ENCODE data around the gene CRIM1. TPM values are rescaled to one million over a fixed set of nuclear protein-coding genes. Genes with fewer than 3 reads are reported as not detected.

CRIM1 gene
- total and polyA plus RNA-seq, 4 donors: 2.2 to 22.1 (median 9.6) TPM

DNA sequence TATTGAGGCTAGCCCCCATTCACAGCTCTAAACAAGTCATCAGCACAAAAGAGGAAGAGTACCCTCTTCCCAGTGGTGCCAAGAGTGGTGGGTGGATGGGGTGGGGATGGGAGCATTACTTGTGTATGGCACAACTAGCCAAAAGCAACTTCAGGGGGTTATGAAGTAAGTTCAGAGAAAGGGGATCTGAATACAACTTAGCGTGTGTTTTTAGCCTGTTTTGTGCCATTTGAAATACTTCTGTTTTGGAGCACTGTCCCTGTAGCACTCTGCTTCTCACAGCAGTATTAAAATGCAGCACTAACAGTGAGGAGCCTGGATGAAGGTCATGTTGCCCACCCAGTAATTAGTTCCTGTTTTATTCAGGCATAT lies 113.5 kb downstream of the CRIM1 start:
- peaks cover 0 to 7% (median 2%) of the 10 kb centered on the region in 4 donors for H3K9me3 ChIP-seq (ENCODE audit: control insufficient read depth in 4 of 4, low read length in 3 of 4)
- no peaks in the 10 kb centered on the region for H3K4me1 ChIP-seq (ENCODE audit: control insufficient read depth in 4 of 4, insufficient read depth in 4 of 4, low read length in 3 of 4)
- no peak overlapping the region for H3K4me3 ChIP-seq (ENCODE audit: low read depth in 1 of 3, low read length in 3 of 3)
- TF ChIP-seq EGR1 (IDR thresholded peaks at IDR 0.05; ENCODE audit: low read depth in 2 of 2) (no peak), ATF3 (IDR thresholded peaks at IDR 0.05) (no peak), JUND (IDR thresholded peaks at IDR 0.05) (no peak), HNF4A (conservative IDR thresholded peaks at IDR 0.05) (no peak), FOXA1 (IDR thresholded peaks at IDR 0.05) (no peak), TAF1 (conservative IDR thresholded peaks at IDR 0.05) (no peak), NR2F2 (IDR thresholded peaks at IDR 0.05) (no peak), HNF4G (IDR thresholded peaks at IDR 0.05) (no peak), FOXA2 (IDR thresholded peaks at IDR 0.05) (no peak), ZBTB33 (IDR thresholded peaks at IDR 0.05) (no peak), MAX (IDR thresholded peaks at IDR 0.05) (no peak), GABPA (IDR thresholded peaks at IDR 0.05 in 1 of 2, conservative IDR thresholded peaks at IDR 0.05 in 1 of 2) (no peak), YY1 (IDR thresholded peaks at IDR 0.05) (no peak)
- TF ChIP-seq, protein P1, sequence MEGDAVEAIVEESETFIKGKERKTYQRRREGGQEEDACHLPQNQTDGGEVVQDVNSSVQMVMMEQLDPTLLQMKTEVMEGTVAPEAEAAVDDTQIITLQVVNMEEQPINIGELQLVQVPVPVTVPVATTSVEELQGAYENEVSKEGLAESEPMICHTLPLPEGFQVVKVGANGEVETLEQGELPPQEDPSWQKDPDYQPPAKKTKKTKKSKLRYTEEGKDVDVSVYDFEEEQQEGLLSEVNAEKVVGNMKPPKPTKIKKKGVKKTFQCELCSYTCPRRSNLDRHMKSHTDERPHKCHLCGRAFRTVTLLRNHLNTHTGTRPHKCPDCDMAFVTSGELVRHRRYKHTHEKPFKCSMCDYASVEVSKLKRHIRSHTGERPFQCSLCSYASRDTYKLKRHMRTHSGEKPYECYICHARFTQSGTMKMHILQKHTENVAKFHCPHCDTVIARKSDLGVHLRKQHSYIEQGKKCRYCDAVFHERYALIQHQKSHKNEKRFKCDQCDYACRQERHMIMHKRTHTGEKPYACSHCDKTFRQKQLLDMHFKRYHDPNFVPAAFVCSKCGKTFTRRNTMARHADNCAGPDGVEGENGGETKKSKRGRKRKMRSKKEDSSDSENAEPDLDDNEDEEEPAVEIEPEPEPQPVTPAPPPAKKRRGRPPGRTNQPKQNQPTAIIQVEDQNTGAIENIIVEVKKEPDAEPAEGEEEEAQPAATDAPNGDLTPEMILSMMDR (IDR thresholded peaks at IDR 0.05; ENCODE audit: low read depth, low read length, missing input control): no peak
- TF ChIP-seq, protein P2, sequence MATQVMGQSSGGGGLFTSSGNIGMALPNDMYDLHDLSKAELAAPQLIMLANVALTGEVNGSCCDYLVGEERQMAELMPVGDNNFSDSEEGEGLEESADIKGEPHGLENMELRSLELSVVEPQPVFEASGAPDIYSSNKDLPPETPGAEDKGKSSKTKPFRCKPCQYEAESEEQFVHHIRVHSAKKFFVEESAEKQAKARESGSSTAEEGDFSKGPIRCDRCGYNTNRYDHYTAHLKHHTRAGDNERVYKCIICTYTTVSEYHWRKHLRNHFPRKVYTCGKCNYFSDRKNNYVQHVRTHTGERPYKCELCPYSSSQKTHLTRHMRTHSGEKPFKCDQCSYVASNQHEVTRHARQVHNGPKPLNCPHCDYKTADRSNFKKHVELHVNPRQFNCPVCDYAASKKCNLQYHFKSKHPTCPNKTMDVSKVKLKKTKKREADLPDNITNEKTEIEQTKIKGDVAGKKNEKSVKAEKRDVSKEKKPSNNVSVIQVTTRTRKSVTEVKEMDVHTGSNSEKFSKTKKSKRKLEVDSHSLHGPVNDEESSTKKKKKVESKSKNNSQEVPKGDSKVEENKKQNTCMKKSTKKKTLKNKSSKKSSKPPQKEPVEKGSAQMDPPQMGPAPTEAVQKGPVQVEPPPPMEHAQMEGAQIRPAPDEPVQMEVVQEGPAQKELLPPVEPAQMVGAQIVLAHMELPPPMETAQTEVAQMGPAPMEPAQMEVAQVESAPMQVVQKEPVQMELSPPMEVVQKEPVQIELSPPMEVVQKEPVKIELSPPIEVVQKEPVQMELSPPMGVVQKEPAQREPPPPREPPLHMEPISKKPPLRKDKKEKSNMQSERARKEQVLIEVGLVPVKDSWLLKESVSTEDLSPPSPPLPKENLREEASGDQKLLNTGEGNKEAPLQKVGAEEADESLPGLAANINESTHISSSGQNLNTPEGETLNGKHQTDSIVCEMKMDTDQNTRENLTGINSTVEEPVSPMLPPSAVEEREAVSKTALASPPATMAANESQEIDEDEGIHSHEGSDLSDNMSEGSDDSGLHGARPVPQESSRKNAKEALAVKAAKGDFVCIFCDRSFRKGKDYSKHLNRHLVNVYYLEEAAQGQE (IDR thresholded peaks at IDR 0.05): no peak
- H3K9ac ChIP-seq (ENCODE audit: low read depth in 1 of 2, low read length in 2 of 2): no peak overlapping the region
- no peaks in the 10 kb centered on the region for H3K36me3 ChIP-seq (ENCODE audit: control insufficient read depth in 4 of 4, insufficient read depth in 3 of 4, low read depth in 1 of 4, low read length in 3 of 4)
- WGBS: 91% methylated on average over 1 of the region's 1 CpG
- no peaks in the 10 kb centered on the region for H3K27me3 ChIP-seq (ENCODE audit: control insufficient read depth in 4 of 4, insufficient read depth in 4 of 4, low read length in 3 of 4)
- H3K27ac ChIP-seq (ENCODE audit: low read depth in 1 of 2, low read length in 2 of 2): no peak overlapping the region
- DNase-seq (ENCODE audit: low spot score): no peak

GRCh38 chr2:36469710-36470109 lies 114.1 kb downstream of the CRIM1 start:
- Histone ChIP-seq H3K4me1 (ENCODE audit: control insufficient read depth in 4 of 4, insufficient read depth in 4 of 4, low read length in 3 of 4) (no peaks in the 10 kb centered on the region), H3K27ac (ENCODE audit: low read depth in 1 of 2, low read length in 2 of 2) (no peak overlapping the region)
- no peak for TF ChIP-seq YY1 (IDR thresholded peaks at IDR 0.05)
- TF ChIP-seq GABPA (IDR thresholded peaks at IDR 0.05 in 1 of 2, conservative IDR thresholded peaks at IDR 0.05 in 1 of 2): no peak
- no peak for TF ChIP-seq RAD21 (IDR thresholded peaks at IDR 0.05)
- TF ChIP-seq HNF4G (IDR thresholded peaks at IDR 0.05): no peak
- TF ChIP-seq SP1 (IDR thresholded peaks at IDR 0.05): no peak
- no peak for TF ChIP-seq ZBTB33 (IDR thresholded peaks at IDR 0.05)
- no peak for TF ChIP-seq RXRA (IDR thresholded peaks at IDR 0.05)
- TF ChIP-seq, protein P2 (IDR thresholded peaks at IDR 0.05): no peak
- no peak for TF ChIP-seq NR2F2 (IDR thresholded peaks at IDR 0.05)
- TF ChIP-seq MAX (IDR thresholded peaks at IDR 0.05): no peak

More at GRCh38 chr2:36469710-36470109, 114.1 kb downstream of the CRIM1 start:
- Histone ChIP-seq H3K36me3 (ENCODE audit: control insufficient read depth in 4 of 4, insufficient read depth in 3 of 4, low read depth in 1 of 4, low read length in 3 of 4) (no peaks in the 10 kb centered on the region), H3K9me3 (ENCODE audit: control insufficient read depth in 4 of 4, low read length in 3 of 4) (peaks cover 0 to 12% (median 4%) of the 10 kb centered on the region in 4 donors), H3K4me3 (ENCODE audit: low read depth in 1 of 3, low read length in 3 of 3) (no peak overlapping the region), H3K9ac (ENCODE audit: low read depth in 1 of 2, low read length in 2 of 2) (no peak overlapping the region), H3K27me3 (ENCODE audit: control insufficient read depth in 4 of 4, insufficient read depth in 4 of 4, low read length in 3 of 4) (no peaks in the 10 kb centered on the region)
- 80% methylated on average over 3 of the region's 3 CpGs for WGBS
- DNase-seq (ENCODE audit: low spot score): no peak
